NCI-H510A (cell line): ENCODE data around the gene ABCC1.
"Not testable (repeated sequence)": the region's sequence is repeated elsewhere in the genome, so short reads cannot be mapped to it uniquely, and the experiment has no call there.

Source experiments
- DNase-seq: peaks from one replicate; lab custom pipeline; 2025; lab: John Stamatoyannopoulos, UW

ABCC1 gene

DNA sequence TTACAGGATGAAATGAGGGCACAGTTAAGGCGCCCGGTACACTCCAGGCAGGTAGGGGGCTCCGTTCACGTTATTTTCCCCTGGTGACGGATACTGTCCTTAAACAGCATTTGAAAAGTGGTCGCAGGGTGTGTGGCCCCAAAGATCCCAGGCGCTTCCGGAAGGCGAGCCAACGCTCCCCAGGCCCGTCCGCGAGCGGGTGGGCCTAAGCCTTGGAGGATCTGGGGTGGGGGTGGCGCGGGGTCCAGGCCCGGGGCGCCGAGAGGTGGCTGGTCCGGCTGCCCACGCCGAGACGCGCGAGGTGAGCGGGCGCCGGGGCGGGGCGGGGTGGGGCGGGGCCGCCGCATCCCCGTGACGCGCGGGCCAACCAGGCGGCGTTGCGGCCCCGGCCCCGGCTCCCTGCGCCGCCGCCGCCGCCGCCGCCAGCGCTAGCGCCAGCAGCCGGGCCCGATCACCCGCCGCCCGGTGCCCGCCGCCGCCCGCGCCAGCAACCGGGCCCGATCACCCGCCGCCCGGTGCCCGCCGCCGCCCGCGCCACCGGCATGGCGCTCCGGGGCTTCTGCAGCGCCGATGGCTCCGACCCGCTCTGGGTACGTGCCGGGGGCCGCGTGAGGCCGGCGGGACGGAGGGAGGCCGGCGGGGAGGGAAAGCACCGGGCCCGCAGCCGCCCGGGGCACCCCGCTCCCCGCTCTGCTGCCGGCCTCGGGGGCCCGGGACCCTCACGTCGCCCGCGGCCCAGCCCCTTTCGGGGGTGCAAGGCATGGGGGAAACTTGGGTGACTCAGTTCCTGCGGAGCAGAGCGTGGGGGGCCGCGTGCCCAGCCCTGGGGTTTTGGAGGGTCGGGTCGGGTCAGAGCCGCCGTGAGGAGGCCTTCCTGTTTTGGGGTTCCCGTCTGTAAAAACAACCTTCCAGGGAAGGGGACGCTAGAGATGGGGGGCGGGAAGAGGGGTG lies at the start of gene ABCC1:
Gene ABCC1, plus strand, starts transcription at position 407 of the 951 bp plus-strand sequence. Its CDS starts 136 bp downstream, at position 543.
- DNase-seq = peak; percentile 58

- no peak for DNase-seq
Measured at GRCh38 chr16:15900357-15900756, 49.1 kb upstream of the ABCC1 start.

GRCh38 chr16:15900901-15901500 lies 48.4 kb upstream of the ABCC1 start:
- DNase-seq = no peak

- no peak for DNase-seq
Measured at GRCh38 chr16:15903960-15904359, 45.5 kb upstream of the ABCC1 start.

GRCh38 chr16:15906439-15906838 lies 43.0 kb upstream of the ABCC1 start:
- DNase-seq = no peak

GRCh38 chr16:15907863-15908478 lies 41.4 kb upstream of the ABCC1 start:
- peak; percentile 82 for DNase-seq

GRCh38 chr16:15911198-15911597 lies 38.2 kb upstream of the ABCC1 start:
- no peak for DNase-seq

DNA sequence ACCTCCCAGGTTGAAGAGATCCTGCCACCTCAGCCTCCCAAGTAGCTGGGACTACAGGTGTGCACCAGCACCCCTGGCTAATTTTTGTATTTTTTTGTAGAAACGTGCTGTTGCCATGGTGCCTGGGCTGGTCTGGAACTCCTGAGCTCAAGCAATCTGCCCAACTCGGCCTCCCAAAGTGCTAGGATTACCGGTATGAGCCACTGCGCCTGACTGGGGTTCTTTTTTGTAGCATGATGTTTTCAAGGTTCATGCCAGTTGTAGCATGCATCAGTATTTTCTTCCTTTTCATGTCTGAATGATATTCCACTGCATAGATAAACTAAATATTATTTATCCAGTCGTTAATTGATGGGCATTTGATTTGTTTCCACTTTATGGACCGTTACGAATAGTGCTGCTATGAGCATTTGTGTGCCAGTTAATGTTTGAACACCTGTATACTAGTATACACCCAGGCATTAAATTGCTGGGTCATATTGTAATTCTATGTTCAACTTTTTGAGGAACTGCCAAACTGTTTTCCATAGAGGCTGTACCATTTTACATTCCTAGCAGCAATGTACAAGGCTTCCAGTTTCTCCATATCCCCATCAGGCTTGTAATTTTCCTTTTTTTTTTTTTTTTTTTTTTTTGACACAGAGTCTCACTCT lies 36.2 kb upstream of the ABCC1 start:
- no peak for DNase-seq

GRCh38 chr16:15915555-15916081 lies 33.8 kb upstream of the ABCC1 start:
- no peak for DNase-seq

DNA sequence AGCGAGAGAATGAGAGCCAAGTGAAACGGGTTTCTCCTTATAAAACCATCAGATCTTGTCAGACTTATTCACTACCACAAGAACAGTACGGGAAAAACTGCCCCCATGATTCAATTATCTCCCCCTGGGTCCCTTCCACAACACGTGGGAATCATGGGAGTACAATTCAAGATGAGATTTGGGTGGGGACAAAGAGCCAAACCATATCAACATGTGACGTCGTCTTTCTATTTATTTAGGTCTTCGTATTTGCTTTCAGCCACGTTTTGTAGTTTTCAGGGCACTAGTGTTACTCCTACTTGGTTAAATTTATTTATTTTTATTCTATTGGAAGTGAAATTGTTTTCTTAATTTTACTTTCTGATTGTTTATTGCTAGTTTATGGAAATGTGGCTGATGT lies 33.1 kb upstream of the ABCC1 start:
- DNase-seq = no peak

DNA sequence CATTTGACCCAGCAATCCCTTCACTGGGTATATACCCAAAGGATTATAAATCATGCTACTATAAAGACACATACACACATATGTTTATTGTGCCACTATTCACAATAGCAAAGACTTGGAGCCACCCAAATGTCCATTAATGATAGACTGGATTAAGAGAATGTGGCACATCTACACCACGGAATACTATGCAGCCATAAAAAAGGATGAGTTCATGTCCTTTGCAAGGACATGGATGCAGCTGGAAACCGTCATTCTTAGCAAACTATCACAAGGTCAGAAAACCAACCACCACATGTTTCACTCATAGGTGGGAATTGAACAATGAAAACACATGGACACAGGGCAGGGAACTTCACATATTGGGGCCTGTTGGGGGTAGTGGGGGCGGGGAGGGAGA lies 31.1 kb upstream of the ABCC1 start:
- not testable (repeated sequence) for DNase-seq

DNA sequence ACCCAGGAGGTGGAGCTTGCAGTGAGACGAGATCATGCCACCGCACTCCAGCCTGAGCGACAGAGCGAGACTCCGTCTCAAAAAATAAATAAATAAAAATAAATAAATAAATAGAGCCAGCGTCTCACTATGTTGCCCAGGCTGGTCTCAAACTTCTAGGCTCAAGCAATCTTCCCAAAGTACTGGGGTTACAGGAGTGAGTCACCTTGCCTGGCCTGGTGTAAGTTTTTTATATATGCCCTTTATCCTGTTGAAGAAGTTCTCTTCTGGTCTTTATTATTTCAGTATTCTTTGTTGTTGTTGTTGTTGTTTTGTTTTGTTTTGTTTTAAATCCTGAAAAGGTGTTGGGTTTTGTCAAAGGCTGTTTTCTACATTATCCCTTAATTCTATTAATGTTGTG lies 30.1 kb upstream of the ABCC1 start:
- no peak for DNase-seq

DNA sequence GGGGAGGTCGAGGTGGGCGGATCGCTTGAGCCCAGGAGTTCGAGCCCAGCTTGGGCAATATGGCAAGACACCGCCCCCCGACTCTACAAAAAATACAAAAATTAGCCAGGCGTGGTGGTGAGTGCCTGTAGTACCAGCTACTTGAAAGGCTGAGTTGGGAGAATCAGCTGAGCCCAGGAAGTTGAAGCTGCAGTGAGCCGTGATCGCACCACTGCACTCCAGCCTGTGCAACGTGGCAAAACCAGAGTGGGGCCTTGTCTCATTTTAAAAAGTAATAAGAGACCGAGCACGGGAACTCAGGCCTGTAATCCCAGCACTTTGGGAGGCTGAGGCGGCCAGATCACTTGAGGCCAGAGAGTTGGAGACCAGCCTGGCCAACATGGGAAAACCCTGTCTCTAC lies 24.4 kb upstream of the ABCC1 start:
- no peak for DNase-seq

- no peak for DNase-seq
Measured at GRCh38 chr16:15925631-15926030, 23.8 kb upstream of the ABCC1 start.

DNA sequence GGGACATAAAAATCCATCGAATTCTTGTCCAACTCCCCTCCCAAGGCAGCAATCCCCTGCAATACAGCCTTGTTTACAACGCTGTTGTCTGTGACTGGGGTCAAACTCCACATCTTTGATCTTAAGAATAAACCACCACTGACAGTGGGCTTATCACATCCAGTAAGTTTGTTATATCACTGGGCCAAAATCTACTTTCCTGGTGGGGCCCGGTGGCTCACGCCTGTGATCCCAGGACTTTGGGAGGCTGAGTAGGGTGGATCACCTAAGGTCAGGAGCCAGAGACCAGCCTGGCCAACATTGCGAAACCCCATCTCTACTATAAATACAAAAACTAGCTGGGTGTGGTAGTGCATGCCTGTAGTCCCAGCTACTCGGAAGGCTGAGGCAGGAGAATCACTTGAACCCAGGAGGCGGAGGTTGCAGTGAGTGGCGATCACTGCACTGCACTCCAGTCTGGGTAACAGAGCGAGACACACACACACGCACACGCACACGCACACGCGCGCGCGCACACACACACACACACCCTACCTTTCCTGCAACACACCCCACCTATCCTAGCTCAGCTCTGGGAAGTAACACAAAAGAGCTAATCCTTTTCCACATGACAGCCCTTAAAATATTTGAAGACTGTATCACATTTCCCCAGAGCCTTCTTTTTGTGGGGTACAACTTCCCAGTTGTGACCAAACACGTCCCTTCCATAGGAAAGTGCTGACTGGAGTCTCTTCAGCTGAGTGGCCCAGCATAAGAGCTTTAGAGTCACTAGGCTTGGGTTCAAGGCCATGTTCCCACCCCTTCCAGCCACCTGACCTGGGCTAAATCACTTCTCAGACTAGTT lies 20.9 kb upstream of the ABCC1 start:
- no peak for DNase-seq

- no peak for DNase-seq
Measured at GRCh38 chr16:15932939-15933338, 16.5 kb upstream of the ABCC1 start.

DNA sequence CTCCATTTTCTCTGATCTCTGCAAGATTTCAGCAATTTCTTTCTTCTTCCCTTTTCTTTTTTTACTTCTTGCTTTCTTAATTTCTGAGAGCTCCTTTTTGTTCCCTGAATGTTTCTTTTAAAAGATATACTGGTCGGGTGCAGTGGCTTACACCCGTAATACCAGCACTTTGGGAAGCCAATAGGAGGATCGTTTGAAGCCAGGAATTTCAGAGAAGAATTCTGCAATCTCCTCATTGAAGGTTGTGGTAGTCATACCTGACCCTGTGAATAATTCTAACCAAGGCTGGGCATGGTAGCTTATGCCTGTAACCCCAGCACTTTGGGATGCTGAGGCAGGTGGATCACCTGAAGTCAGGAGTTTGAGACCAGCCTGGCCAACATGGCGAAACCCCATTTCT lies 15.6 kb upstream of the ABCC1 start:
- DNase-seq = no peak

GRCh38 chr16:15934991-15935390 lies 14.4 kb upstream of the ABCC1 start:
- DNase-seq = no peak

DNA sequence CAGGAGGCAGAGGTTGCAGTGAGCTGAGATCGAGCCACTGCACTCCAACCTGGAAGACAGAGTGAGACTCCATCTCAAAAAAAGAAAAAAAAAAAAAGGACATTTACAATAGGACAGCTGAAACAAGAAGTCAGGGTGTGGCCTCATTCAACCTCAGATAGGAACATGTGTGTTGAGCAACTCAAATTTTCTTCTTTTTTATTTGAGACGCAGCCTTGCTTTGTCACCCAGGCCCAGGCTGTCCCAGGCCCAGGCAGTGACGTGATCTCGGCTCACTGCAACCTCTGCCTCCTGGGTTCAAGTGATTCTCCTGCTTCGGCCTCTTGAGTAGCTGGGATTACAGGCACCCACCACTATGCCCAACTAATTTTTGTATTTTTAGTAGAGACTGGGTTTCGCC lies 12.6 kb upstream of the ABCC1 start:
- DNase-seq = not testable (repeated sequence)

DNA sequence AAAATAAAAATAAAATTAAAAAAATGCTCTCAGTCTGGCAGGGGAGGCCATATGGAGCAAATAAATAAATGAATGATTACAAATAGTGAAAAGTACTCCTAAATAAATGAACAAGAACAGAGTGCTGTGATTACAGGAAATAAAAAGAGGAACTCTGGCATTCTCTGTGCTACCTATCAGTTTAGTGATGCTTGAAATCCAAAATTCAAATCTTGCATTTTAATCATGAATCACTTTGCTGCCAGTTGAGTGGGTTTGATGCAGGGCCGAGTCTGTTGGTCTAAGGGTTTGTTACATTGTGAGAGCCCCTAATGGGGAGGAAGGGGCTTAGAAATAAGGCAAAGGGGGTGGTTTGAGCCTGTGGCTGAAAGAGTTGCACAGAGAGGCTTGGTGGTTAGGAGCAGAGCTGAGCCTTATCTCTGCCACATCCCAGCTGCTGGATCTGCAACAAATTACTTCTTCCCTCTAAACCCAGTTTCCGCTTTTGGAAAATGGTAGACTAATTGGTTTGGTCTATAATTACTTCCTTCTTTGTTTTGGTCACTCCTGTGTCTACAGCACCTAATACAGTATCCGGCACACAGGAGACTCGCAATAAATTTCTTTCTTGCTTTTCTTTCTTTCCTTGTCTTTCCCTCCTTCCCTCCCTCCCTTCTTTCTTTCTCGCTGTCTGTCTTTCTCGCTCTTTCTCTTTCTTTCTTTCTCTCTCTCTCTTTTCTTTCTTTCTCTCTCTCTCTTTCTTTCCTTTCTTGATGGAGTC lies 6.3 kb upstream of the ABCC1 start:
- DNase-seq = no peak
